Measurements from ENCODE around the gene COL18A1. TPM values are rescaled to one million over a fixed set of nuclear protein-coding genes. Genes with fewer than 3 reads are reported as not detected.

The COL18A1 gene
- total RNA-seq, 1 donor from 2014 or later = 515 TPM

- no peak for TF ChIP-seq CTCF (IDR thresholded peaks at IDR 0.05)
- Mint-ChIP-seq H3K36me3 (ENCODE audit: unreplicated experiment) (peaks cover 7% of the 10 kb centered on the region), H3K4me3 (ENCODE audit: unreplicated experiment) (no peak overlapping the region), H3K4me1 (ENCODE audit: unreplicated experiment) (peaks cover 17% of the 10 kb centered on the region), H3K9me3 (ENCODE audit: unreplicated experiment) (peaks cover 11% of the 10 kb centered on the region), H3K27ac (ENCODE audit: unreplicated experiment) (no peak overlapping the region), H3K27me3 (ENCODE audit: unreplicated experiment) (peaks cover 3% of the 10 kb centered on the region)
- DNase-seq (ENCODE audit: extremely low spot score, unreplicated experiment) = no peak
Measured at GRCh38 chr21:45401916-45402900, 2.8 kb upstream of the COL18A1 start.

- Mint-ChIP-seq H3K27ac (ENCODE audit: unreplicated experiment) (peak overlapping the region; percentile 63), H3K36me3 (ENCODE audit: unreplicated experiment) (peaks cover 7% of the 10 kb centered on the region), H3K9me3 (ENCODE audit: unreplicated experiment) (peaks cover 11% of the 10 kb centered on the region), H3K4me3 (ENCODE audit: unreplicated experiment) (peak overlapping the region; percentile 78), H3K4me1 (ENCODE audit: unreplicated experiment) (peaks cover 28% of the 10 kb centered on the region), H3K27me3 (ENCODE audit: unreplicated experiment) (peaks cover 3% of the 10 kb centered on the region)
- no peak for DNase-seq (ENCODE audit: extremely low spot score, unreplicated experiment)
- TF ChIP-seq CTCF (IDR thresholded peaks at IDR 0.05) = no peak
Measured at GRCh38 chr21:45403133-45403824, 1.7 kb upstream of the COL18A1 start.

GRCh38 chr21:45403825-45404729 is 888 bp upstream of the COL18A1 start:
- Mint-ChIP-seq H3K27ac (ENCODE audit: unreplicated experiment) (peak overlapping the region; percentile 71), H3K27me3 (ENCODE audit: unreplicated experiment) (no peaks in the 10 kb centered on the region), H3K4me1 (ENCODE audit: unreplicated experiment) (peaks cover 33% of the 10 kb centered on the region), H3K9me3 (ENCODE audit: unreplicated experiment) (peaks cover 11% of the 10 kb centered on the region), H3K36me3 (ENCODE audit: unreplicated experiment) (peaks cover 7% of the 10 kb centered on the region), H3K4me3 (ENCODE audit: unreplicated experiment) (peak overlapping the region; percentile 78)
- no peak for DNase-seq (ENCODE audit: extremely low spot score, unreplicated experiment)
- TF ChIP-seq CTCF (IDR thresholded peaks at IDR 0.05) = no peak

- Mint-ChIP-seq H3K4me1 (ENCODE audit: unreplicated experiment) (peaks cover 44% of the 10 kb centered on the region), H3K27ac (ENCODE audit: unreplicated experiment) (no peak overlapping the region), H3K27me3 (ENCODE audit: unreplicated experiment) (no peaks in the 10 kb centered on the region), H3K4me3 (ENCODE audit: unreplicated experiment) (no peak overlapping the region), H3K36me3 (ENCODE audit: unreplicated experiment) (peaks cover 7% of the 10 kb centered on the region), H3K9me3 (ENCODE audit: unreplicated experiment) (peaks cover 11% of the 10 kb centered on the region)
- no peak for DNase-seq (ENCODE audit: extremely low spot score, unreplicated experiment)
- TF ChIP-seq CTCF (IDR thresholded peaks at IDR 0.05) = no peak
Measured at GRCh38 chr21:45405271-45405818, 380 bp downstream of the COL18A1 start.

All from osteocyte (in vitro differentiated cells).